ENCODE data around the gene PRDM8.

DNA sequence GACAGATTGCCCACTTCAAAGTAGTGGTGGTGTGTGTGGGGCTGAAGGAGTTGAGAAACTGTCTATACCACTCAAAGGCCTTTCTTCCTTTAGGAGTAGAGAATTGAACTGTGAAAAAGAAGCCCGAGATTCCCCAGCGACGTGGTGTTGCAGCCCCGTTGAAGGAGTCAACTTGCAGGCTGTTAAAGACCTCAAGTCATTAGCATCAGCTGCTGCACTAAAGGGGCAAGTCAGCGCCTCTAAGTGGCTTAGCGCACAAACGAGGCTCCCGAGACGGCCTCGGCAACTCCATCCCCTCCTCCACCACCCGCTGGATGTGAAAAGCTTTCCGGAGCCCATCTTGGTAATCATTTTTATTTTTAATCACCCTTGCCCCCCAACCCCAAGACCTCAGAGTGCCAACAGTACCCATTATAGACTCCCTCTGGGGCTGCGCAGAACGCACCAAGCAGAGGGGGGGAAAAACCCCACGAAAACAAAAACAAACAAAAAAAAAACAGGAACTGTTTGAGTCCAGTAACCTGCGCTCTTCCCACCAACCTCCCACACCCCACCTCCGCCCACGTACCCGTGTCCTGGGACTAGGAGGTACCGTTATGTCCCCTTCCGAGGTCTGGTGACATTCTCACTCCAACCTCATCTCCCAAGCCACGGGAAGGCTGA is 913 bp upstream of the PRDM8 start:
- TF ChIP-seq, protein P1, sequence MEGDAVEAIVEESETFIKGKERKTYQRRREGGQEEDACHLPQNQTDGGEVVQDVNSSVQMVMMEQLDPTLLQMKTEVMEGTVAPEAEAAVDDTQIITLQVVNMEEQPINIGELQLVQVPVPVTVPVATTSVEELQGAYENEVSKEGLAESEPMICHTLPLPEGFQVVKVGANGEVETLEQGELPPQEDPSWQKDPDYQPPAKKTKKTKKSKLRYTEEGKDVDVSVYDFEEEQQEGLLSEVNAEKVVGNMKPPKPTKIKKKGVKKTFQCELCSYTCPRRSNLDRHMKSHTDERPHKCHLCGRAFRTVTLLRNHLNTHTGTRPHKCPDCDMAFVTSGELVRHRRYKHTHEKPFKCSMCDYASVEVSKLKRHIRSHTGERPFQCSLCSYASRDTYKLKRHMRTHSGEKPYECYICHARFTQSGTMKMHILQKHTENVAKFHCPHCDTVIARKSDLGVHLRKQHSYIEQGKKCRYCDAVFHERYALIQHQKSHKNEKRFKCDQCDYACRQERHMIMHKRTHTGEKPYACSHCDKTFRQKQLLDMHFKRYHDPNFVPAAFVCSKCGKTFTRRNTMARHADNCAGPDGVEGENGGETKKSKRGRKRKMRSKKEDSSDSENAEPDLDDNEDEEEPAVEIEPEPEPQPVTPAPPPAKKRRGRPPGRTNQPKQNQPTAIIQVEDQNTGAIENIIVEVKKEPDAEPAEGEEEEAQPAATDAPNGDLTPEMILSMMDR (conservative IDR thresholded peaks at IDR 0.05; ENCODE audit: low read length), result no peak
- TF ChIP-seq EZH2phosphoT487 (IDR thresholded peaks at IDR 0.05; ENCODE audit: borderline replicate concordance, low read depth, low read length), result no peak
